Fibroblast of lung (primary cell): Measurements from ENCODE around the gene SYT17. TPM values are rescaled to one million over a fixed set of nuclear protein-coding genes. Genes with fewer than 3 reads are reported as not detected.

Experiments
- DNase-seq, 2 donors: peaks; one replicate each; pipeline versions ENCODE4 v3.0.0 to v3.0.0-alpha.2; 2010; ENCODE audit warnings: low read depth in 2 of 2
- H2AFZ ChIP-seq: 2 replicates; pipeline ENCODE4 v1.5.1; 2012; ENCODE audit warnings: low read length, control low read depth, inconsistent platforms
- H3K27ac ChIP-seq: 2 replicates; pipeline ENCODE4 v1.5.1; 2011; ENCODE audit warnings: low read length, control low read depth; ENCODE audit not compliant: insufficient read depth
- H3K27me3 ChIP-seq: 2 replicates; pipeline ENCODE4 v1.5.1; 2011; ENCODE audit warnings: mild to moderate bottlenecking, low read length; ENCODE audit not compliant: control insufficient read depth, insufficient read depth
- H3K36me3 ChIP-seq: 2 replicates; pipeline ENCODE4 v1.5.1; 2011; ENCODE audit warnings: low read length; ENCODE audit not compliant: control insufficient read depth, insufficient read depth
- H3K4me1 ChIP-seq: 2 replicates; pipeline ENCODE4 v1.5.1; 2011; ENCODE audit warnings: low read length; ENCODE audit not compliant: control insufficient read depth, insufficient read depth; ENCODE audit errors: extremely low read depth
- H3K4me2 ChIP-seq: 2 replicates; pipeline ENCODE4 v1.5.1; 2011; ENCODE audit warnings: low read length, control low read depth; ENCODE audit not compliant: insufficient read depth; ENCODE audit errors: extremely low read depth
- H3K4me3 ChIP-seq, 4 experiments: fragments of 200-600 bp in 1 of 4; sonication (generic) in 1 of 4; replicated peaks in 1 of 4; 2 replicates each; pipeline ENCODE4 v1.5.1; 2011 to 2016; ENCODE audit warnings: low read length in 4 of 4, low read depth in 3 of 4, mild to moderate bottlenecking in 3 of 4, control low read depth in 2 of 4, inconsistent platforms in 1 of 4, mixed read lengths in 1 of 4; ENCODE audit not compliant: insufficient read depth in 1 of 4; ENCODE audit errors: control extremely low read depth in 1 of 4
- H3K79me2 ChIP-seq: 2 replicates; pipeline ENCODE4 v1.5.1; 2012; ENCODE audit warnings: mild to moderate bottlenecking, low read length, inconsistent platforms; ENCODE audit not compliant: control insufficient read depth, insufficient read depth
- H3K9ac ChIP-seq: 2 replicates; pipeline ENCODE4 v1.5.1; 2011; ENCODE audit warnings: mild to moderate bottlenecking, low read length, control low read depth; ENCODE audit not compliant: insufficient read depth
- H3K9me3 ChIP-seq: 2 replicates; pipeline ENCODE4 v1.5.1; 2012; ENCODE audit warnings: low read depth, low read length; ENCODE audit not compliant: control insufficient read depth, insufficient read depth
- H4K20me1 ChIP-seq: 2 replicates; pipeline ENCODE4 v1.5.1; 2011; ENCODE audit warnings: low read length; ENCODE audit not compliant: control insufficient read depth, insufficient read depth; ENCODE audit errors: extremely low read depth
- EZH2 ChIP-seq: IDR thresholded peaks from 2 replicates; pipeline ENCODE4 v1.5.1; 2012; ENCODE audit warnings: low read length, control low read depth, mild to moderate bottlenecking; ENCODE audit errors: missing control alignments
- polyA plus RNA-seq, 2 donors: library from polyadenylated mRNA; depleted of rRNA in 1 of 2; stranded (reverse) in 1 of 2; unstranded in 1 of 2; fragments of >200 nt; gene quantifications; 2 replicates each; pipeline ENCODE4 v1.2.1, GENCODE V29; 2011 to 2012; ENCODE audit warnings: missing spikeins in 1 of 2
- total RNA-seq: library from RNA; depleted of rRNA; stranded (reverse); fragments of >200 nt; gene quantifications from 2 replicates; pipeline ENCODE4 v1.2.1, GENCODE V29; 2014
- TF ChIP-seq, protein P1 (sequence below), 2 donors: IDR thresholded peaks in 1 of 2; conservative IDR thresholded peaks in 1 of 2; 1 replicate in 1 of 2; 2 replicates in 1 of 2; pipeline ENCODE4 v1.5.1; 2011 to 2012; ENCODE audit warnings: low read length in 2 of 2, control low read depth in 1 of 2, inconsistent platforms in 1 of 2, low read depth in 1 of 2, mild to moderate bottlenecking in 1 of 2

SYT17 gene
- total and polyA plus RNA-seq, 2 donors (not counting 1 experiment from before 2014, with no cell fraction given): 0.33 TPM; not detected in 1

GRCh38 chr16:19218581-19218980, 50.5 kb downstream of the SYT17 start:
- Histone ChIP-seq H3K4me3 (no peak overlapping the region), H3K36me3 (no peaks in the 10 kb centered on the region), H4K20me1 (no peaks in the 10 kb centered on the region), H3K79me2 (no peaks in the 10 kb centered on the region), H3K27me3 (no peaks in the 10 kb centered on the region), H3K9ac (no peak overlapping the region), H3K9me3 (no peaks in the 10 kb centered on the region), H3K4me2 (no peak overlapping the region), H2AFZ (no peak overlapping the region), H3K27ac (no peak overlapping the region), H3K4me1 (no peaks in the 10 kb centered on the region)
- no peak for DNase-seq
- TF ChIP-seq, protein P1, sequence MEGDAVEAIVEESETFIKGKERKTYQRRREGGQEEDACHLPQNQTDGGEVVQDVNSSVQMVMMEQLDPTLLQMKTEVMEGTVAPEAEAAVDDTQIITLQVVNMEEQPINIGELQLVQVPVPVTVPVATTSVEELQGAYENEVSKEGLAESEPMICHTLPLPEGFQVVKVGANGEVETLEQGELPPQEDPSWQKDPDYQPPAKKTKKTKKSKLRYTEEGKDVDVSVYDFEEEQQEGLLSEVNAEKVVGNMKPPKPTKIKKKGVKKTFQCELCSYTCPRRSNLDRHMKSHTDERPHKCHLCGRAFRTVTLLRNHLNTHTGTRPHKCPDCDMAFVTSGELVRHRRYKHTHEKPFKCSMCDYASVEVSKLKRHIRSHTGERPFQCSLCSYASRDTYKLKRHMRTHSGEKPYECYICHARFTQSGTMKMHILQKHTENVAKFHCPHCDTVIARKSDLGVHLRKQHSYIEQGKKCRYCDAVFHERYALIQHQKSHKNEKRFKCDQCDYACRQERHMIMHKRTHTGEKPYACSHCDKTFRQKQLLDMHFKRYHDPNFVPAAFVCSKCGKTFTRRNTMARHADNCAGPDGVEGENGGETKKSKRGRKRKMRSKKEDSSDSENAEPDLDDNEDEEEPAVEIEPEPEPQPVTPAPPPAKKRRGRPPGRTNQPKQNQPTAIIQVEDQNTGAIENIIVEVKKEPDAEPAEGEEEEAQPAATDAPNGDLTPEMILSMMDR (conservative IDR thresholded peaks at IDR 0.05 in 1 of 2, IDR thresholded peaks at IDR 0.05 in 1 of 2; ENCODE audit: low read depth in 1 of 2, low read length in 2 of 2): no peak
- TF ChIP-seq EZH2: no peak

- DNase-seq: no peak
- Histone ChIP-seq H3K4me3 (no peak overlapping the region), H4K20me1 (no peaks in the 10 kb centered on the region), H3K4me2 (no peak overlapping the region), H3K27ac (no peak overlapping the region), H3K4me1 (no peaks in the 10 kb centered on the region), H3K79me2 (no peaks in the 10 kb centered on the region), H3K9ac (no peak overlapping the region), H3K9me3 (no peaks in the 10 kb centered on the region), H3K27me3 (no peaks in the 10 kb centered on the region), H3K36me3 (no peaks in the 10 kb centered on the region), H2AFZ (no peak overlapping the region)
- TF ChIP-seq EZH2: no peak
- TF ChIP-seq, protein P1 (conservative IDR thresholded peaks at IDR 0.05 in 1 of 2, IDR thresholded peaks at IDR 0.05 in 1 of 2; ENCODE audit: low read depth in 1 of 2, low read length in 2 of 2): no peak
Observed at GRCh38 chr16:19219836-19220235, 51.8 kb downstream of the SYT17 start.

DNA sequence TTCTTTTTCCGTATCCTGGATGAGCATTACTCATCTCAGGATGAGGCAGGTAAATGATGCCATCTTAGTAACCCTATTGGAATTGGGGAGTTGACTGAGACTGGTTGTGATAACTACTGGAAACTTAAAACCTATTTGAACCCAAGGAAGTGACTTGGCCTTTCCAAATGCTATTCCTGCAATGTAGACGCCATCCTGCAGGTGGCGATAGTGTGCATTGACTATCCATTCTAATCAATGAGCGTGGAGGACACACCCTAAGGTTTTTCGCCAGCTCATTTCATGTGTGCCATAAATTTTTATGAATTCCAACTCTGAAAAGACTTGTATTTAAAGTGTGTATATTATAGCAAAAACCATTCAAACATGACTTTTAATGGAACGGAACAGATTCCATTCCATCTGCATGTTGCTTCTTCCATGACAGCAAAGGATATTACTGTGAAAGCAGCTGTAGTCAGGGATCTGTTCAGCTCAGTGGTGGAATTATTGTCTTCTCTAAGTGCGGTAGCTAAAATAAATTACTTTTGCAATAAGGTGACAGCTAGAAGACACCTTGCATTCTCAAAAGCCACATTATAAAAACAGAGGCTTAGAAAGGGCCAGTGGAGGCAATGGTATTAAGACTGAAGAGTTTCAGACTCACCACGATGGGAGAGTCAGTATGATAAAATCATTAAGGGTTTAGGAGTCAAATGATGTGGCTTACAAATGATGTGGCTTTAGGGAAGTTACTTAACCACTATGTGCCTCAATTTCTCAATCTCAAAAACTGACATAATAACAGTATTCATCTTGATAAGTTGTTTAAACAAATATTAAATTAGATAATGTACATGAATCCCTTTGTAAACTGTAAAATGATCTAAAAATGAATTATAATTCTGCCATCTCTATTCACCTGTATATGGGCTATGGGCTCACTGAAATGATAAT, 55.5 kb downstream of the SYT17 start:
- no peak for DNase-seq

More for the DNA sequence above, 55.5 kb downstream of the SYT17 start:
- Histone ChIP-seq H3K4me1 (no peaks in the 10 kb centered on the region), H3K9me3 (no peaks in the 10 kb centered on the region), H3K79me2 (no peaks in the 10 kb centered on the region), H3K4me2 (no peak overlapping the region), H3K27me3 (no peaks in the 10 kb centered on the region), H3K9ac (no peak overlapping the region), H4K20me1 (no peaks in the 10 kb centered on the region), H3K36me3 (no peaks in the 10 kb centered on the region), H3K27ac (no peak overlapping the region), H3K4me3 (no peak overlapping the region), H2AFZ (no peak overlapping the region)
- TF ChIP-seq, protein P1 (conservative IDR thresholded peaks at IDR 0.05 in 1 of 2, IDR thresholded peaks at IDR 0.05 in 1 of 2; ENCODE audit: low read depth in 1 of 2, low read length in 2 of 2): peak; percentile 39 to 64
- no peak for TF ChIP-seq EZH2
